Coronary artery (tissue), 2 donors: ENCODE results near the gene KCNQ1.

Experiments used
- DNase-seq: peaks from one replicate; pipeline ENCODE4 v3.0.0-alpha.2; 2017; ENCODE audit warnings: low spot score
- H3K27ac ChIP-seq, 2 donors: fragments of 200-600 bp; sonication (generic); one replicate each; pipeline ENCODE4 v1.5.1; 2016 to 2019
- H3K4me3 ChIP-seq: fragments of 200-600 bp; sonication (generic); 2 replicates; pipeline ENCODE4 v1.5.1; 2016; ENCODE audit warnings: mild to moderate bottlenecking, moderate library complexity
- TF ChIP-seq, protein P1 (sequence below): fragments of 200-600 bp; sonication (generic); IDR thresholded peaks from one replicate; pipeline ENCODE4 v1.5.1; 2019; ENCODE audit warnings: antibody characterized with exemption

KCNQ1 gene

GRCh38 chr11:2769409-2770095 is 324.7 kb downstream of the KCNQ1 start:
- TF ChIP-seq, protein P1, sequence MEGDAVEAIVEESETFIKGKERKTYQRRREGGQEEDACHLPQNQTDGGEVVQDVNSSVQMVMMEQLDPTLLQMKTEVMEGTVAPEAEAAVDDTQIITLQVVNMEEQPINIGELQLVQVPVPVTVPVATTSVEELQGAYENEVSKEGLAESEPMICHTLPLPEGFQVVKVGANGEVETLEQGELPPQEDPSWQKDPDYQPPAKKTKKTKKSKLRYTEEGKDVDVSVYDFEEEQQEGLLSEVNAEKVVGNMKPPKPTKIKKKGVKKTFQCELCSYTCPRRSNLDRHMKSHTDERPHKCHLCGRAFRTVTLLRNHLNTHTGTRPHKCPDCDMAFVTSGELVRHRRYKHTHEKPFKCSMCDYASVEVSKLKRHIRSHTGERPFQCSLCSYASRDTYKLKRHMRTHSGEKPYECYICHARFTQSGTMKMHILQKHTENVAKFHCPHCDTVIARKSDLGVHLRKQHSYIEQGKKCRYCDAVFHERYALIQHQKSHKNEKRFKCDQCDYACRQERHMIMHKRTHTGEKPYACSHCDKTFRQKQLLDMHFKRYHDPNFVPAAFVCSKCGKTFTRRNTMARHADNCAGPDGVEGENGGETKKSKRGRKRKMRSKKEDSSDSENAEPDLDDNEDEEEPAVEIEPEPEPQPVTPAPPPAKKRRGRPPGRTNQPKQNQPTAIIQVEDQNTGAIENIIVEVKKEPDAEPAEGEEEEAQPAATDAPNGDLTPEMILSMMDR, result no peak
- Histone ChIP-seq H3K27ac (no peak overlapping the region), H3K4me3 (no peak overlapping the region)
- peak; percentile 50 for DNase-seq

- Histone ChIP-seq H3K27ac (no peak overlapping the region), H3K4me3 (no peak overlapping the region)
- TF ChIP-seq, protein P1, result no peak
- DNase-seq, result peak; percentile 43
Measured at GRCh38 chr11:2770096-2770751, 325.4 kb downstream of the KCNQ1 start.

- Histone ChIP-seq H3K4me3 (no peak overlapping the region), H3K27ac (no peak overlapping the region)
- peak; percentile 63 for DNase-seq
- TF ChIP-seq, protein P1, result no peak
Measured at GRCh38 chr11:2770761-2771301, 326.0 kb downstream of the KCNQ1 start.

GRCh38 chr11:2771758-2772466 is 327.1 kb downstream of the KCNQ1 start:
- Histone ChIP-seq H3K4me3 (no peak overlapping the region), H3K27ac (no peak overlapping the region)
- peak; percentile 62 for DNase-seq
- TF ChIP-seq, protein P1, result no peak

DNA sequence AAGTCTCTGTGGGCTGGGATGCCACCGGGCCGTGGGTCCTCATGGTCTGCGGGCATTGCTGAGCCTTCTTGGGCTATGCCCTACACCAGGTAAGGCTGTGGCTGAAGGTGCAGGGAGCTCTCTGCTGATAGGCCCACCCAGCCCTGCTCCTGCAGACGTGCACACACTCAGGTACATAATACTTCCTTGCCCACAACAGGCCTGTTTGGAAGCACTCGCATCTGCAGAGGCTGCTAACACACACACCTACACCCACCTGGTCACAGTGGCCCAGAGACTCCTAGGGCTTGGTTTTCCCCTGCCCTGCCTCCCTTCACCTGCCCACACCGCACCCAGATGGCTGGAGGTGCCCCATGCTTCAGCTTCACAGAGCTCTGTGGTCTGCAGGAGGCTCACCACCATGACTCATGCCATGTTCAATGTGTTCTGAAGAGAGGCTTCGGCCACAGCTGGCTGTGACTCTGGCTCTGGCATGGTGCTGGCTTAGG is 327.8 kb downstream of the KCNQ1 start:
- no peak overlapping the region for H3K27ac ChIP-seq
- peak; percentile 64 for DNase-seq
- H3K4me3 ChIP-seq, result no peak overlapping the region
- TF ChIP-seq, protein P1, result no peak

GRCh38 chr11:2774173-2775082 is 329.6 kb downstream of the KCNQ1 start:
- no peak overlapping the region for H3K4me3 ChIP-seq
- peak; percentile 63 for DNase-seq
- H3K27ac ChIP-seq, result no peak overlapping the region
- TF ChIP-seq, protein P1, result no peak
